ENCODE measurements around the gene PCGF3.
A peak's percentile ranks its signal among the peaks of the same experiment; 100 is the strongest.

PCGF3 gene

DNA sequence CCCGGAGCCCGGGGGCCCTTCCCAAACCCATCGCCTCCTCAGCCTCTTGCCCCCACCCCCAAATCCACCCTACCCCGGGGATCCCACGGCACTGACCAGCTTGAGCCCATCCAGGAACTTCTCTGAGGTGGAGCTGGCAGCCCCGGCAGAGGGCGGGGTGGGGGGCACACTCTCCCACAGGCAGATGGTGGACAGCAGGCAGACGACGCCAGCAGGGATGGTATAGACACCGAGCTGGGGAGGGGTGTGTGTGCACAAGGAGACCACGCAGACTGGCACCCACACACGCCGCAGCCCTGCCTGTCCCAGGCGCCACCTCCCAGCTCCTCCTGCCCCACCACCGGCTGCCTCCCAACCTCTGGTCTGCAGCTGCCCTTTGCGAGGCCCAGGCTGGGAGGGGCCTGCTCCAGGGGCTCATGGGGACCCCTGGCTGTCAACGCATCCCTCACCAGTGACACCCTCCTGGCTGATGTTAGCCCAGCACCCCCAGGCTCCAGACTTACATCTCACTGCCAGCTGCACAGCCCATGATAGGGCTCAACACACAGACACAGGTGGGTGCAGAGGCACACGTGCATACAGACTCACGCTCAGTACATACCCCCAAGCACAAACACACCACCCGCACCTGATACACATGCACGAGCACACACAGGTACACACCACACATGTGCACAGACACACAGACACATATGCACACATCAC, 20.9 kb upstream of the PCGF3 start:
- in situ Hi-C loops (cut with MboI; ENCODE audit: low pct_unique_long_range_greater_than_20kb, low sequenced_read_pairs, unreplicated experiment) = no loop called here
- no peak for DNase-seq (ENCODE audit: low spot score)
- TF ChIP-seq, protein P1, sequence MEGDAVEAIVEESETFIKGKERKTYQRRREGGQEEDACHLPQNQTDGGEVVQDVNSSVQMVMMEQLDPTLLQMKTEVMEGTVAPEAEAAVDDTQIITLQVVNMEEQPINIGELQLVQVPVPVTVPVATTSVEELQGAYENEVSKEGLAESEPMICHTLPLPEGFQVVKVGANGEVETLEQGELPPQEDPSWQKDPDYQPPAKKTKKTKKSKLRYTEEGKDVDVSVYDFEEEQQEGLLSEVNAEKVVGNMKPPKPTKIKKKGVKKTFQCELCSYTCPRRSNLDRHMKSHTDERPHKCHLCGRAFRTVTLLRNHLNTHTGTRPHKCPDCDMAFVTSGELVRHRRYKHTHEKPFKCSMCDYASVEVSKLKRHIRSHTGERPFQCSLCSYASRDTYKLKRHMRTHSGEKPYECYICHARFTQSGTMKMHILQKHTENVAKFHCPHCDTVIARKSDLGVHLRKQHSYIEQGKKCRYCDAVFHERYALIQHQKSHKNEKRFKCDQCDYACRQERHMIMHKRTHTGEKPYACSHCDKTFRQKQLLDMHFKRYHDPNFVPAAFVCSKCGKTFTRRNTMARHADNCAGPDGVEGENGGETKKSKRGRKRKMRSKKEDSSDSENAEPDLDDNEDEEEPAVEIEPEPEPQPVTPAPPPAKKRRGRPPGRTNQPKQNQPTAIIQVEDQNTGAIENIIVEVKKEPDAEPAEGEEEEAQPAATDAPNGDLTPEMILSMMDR (IDR thresholded peaks at IDR 0.05; ENCODE audit: extremely low read depth, insufficient read depth, missing control alignments) = no peak

DNA sequence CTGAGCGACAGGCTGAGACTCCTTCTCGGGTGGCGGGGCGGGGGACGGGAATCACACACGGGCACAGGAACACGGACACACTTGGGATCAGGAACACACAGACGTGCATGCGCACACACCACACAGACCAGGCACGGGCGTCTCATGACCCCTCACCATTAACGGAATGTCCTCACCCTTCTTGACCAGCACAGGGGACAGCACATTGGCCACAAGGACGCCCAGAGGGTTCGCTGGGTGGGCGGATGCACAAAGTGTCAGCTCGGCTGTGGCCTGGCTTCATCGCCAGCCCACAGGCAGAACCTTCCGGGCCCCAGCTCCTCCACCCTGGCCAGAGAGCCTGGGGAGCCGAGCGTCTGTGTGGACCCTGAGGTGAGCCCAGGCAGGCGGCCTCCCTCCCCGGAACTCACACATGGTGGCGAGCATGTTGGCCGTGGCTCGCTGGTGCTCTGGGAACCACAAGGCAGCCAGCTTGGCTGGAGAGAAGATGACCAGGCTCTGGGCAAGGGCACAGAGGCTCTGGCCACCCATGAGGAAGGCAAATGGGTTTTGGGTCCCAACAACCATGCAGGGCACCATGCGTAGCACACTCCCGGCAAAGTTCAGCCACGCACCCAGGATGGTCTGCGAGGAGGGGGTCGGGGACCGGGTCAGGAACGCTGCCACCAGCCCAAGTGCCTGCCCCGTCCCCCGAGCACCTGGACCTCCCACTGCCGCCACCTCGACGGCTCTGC, 19.8 kb upstream of the PCGF3 start:
- TF ChIP-seq, protein P1 (IDR thresholded peaks at IDR 0.05; ENCODE audit: extremely low read depth, insufficient read depth, missing control alignments) = peak; percentile 2
- DNase-seq (ENCODE audit: low spot score) = no peak
- in situ Hi-C loops (cut with MboI; ENCODE audit: low pct_unique_long_range_greater_than_20kb, low sequenced_read_pairs, unreplicated experiment) = no loop called here

DNA sequence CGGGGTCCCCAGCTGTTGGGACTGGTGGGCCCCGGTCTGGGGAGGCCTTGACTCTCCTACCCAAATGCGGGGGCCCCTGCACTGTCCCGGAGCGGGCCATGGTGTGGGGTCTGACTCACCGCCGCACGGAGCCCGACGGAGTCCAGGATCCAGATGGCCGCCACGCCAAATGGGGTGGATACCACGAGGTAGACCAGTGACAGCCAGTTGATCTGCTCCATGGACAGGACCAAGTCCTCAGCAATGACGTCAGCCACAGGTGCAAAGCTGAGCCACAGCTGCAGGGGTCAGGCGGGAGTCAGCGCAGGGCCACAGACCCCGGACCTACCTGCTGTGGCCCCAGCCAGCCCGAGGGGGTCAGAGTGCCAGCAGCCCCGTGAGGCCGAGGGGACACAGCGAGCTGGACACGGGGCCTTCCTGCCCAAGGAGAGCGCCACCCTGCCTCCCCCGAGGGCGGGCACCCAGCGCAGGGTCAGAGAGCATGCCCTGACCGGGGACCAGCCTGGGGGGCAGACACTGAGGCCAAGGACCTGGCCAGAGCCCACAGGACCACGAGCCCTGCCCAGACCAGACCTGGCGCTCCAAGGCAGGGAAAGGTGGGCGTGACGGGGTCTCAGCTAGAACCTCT, 19.1 kb upstream of the PCGF3 start:
- in situ Hi-C loops (cut with MboI; ENCODE audit: low pct_unique_long_range_greater_than_20kb, low sequenced_read_pairs, unreplicated experiment) = no loop called here
- TF ChIP-seq, protein P1 (IDR thresholded peaks at IDR 0.05; ENCODE audit: extremely low read depth, insufficient read depth, missing control alignments) = no peak
- no peak for DNase-seq (ENCODE audit: low spot score)

DNA sequence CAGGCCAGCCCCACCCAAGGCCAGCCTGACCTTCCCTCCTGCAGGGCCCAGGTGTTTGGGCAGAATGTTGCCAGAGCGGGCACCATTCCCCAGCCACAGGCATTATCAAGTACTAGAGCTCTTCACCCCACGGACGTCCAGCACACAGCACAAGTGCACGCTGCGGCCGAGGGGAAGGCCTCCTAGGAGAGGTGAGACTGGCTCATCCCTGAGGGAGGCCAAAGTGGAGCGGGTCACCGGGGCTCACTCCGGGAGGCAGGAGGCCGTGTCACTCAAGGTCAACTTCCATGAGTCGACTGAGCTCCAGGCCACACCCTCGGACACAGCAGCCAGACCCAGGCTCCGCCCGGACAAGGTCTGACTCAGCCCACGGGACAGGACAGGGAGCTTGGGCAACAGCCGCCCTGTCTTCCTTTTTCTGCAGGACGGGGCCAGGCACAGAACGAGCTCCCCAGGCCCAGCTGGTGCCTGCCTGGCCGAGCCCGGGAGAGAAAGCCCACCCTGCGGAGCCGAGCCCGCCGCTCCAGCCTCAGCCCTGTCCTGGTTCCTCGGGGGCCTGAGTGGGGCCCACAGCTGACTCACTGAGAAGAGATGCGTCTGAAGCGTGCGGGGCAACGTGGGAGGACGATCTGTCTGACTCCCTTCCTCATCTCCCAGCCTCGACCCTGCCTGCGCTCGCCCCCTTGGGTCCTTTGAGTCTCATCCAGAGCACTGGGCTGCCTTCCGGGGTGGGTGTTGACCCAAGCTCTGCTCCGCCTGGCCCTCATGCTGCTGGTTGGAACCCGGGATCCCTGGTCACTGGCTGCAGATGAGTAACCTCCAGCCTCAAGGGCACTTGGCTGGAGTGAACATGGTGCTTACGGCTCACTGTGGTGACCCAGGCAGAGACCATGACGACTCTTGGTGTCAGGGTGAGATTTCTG, 18.3 kb upstream of the PCGF3 start:
- DNase-seq (ENCODE audit: low spot score) = no peak
- in situ Hi-C loops (cut with MboI; ENCODE audit: low pct_unique_long_range_greater_than_20kb, low sequenced_read_pairs, unreplicated experiment) = no loop called here
- TF ChIP-seq, protein P1 (IDR thresholded peaks at IDR 0.05; ENCODE audit: extremely low read depth, insufficient read depth, missing control alignments) = no peak

DNA sequence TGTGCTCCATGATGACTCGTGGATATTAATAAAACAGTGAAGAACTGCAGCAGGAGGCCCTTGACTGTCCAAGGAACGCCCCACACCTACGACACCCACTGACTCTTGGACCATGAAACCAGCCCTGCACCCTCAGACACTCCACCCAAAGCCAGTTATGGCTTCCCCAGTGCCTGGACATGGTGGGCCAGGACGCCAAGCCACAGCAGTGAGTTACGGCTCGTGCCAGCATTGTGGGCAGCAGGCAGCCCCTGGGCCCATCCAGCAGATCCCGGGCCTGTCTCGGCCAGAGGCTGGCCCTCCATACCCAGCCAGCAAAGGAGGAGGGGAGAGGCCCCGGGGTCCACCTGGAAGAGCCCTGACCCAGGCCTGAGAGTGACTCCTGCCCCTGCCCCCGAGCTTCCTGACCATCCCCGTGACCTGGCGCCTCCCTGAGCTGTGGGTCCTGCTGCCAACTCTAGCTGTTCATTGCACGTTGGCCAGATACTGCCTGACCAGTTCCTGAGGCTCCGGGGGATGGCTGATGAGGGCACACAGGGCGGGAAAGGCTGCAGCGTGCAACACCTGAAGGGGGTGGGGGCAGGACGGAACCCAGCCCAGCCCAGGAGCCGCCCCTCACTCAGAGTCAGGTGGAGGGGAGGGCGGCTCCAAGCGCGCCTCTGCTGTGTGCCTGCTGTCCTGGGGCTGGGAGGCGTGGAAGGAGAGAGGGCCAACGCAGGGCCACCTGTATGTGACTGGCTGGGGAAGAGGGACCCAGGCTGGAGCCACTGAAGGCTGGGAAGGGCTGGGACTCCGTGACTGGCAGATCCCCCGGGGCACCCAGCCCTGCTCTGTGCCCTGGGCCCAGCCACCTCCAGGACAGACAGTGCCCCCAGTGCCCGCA, 17.4 kb upstream of the PCGF3 start:
- DNase-seq (ENCODE audit: low spot score) = no peak
- in situ Hi-C loops (cut with MboI; ENCODE audit: low pct_unique_long_range_greater_than_20kb, low sequenced_read_pairs, unreplicated experiment) = no loop called here
- TF ChIP-seq, protein P1 (IDR thresholded peaks at IDR 0.05; ENCODE audit: extremely low read depth, insufficient read depth, missing control alignments) = no peak

Data from GM13977 (cell line).